GM19239 (cell line): ENCODE results near the gene MSI2.
"Not testable (repeated sequence)": the region's sequence is repeated elsewhere in the genome, so short reads cannot be mapped to it uniquely, and the experiment has no call there.

Experiments
- DNase-seq: peaks from one replicate; pipeline ENCODE4 v3.0.0; 2011; ENCODE audit warnings: low spot score; ENCODE audit not compliant: insufficient read length
- FAIRE-seq: peaks from 2 replicates; lab custom pipeline; 2011; peaks lifted over from hg19 to GRCh38; lab: Jason Lieb, UNC

The MSI2 gene

GRCh38 chr17:57286399-57287105, 30.2 kb downstream of the MSI2 start:
- FAIRE-seq = no peak
- DNase-seq = no peak

- DNase-seq (no peak), FAIRE-seq (no peak)
Observed at GRCh38 chr17:57288040-57288772, 31.9 kb downstream of the MSI2 start.

DNA sequence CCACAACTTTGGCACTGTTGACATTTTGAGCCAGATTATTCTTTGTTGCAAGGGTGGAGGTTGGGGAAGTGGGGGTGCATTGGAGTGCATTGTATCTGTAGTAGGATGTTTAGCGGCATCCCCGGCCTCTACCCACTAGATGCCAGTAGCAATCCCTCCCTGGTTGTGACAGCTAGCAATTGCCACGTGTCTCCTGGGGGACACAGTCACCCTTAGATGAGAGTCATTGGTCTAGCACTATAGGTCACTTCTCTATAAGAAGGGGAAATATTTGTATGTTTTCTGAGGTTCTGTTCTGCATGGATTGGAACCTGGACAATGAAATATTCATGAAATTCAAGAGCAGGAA, 32.4 kb downstream of the MSI2 start:
- no peak for FAIRE-seq
- no peak for DNase-seq

DNA sequence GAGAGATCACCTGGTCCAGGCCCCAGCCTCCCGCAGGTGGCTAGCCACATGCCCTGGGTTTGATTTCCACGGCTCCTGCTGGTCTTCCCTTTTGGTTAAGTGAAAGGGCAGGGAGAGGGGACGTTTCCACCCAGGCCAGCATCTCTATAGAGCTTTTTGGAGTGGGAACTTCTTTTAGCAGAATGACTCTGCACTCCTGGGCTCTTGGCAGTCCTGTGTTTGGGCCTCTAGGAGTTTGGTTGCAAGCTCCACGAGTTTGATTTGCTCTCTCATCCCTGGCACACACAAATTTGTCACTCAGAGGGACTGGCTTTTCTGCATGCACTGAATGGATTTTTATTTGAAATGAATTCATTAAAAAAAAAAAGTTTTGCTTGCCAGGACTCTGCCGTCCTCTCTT, 32.8 kb downstream of the MSI2 start:
- DNase-seq (no peak), FAIRE-seq (no peak)

GRCh38 chr17:57289613-57290012, 33.3 kb downstream of the MSI2 start:
- FAIRE-seq = no peak
- DNase-seq = no peak

GRCh38 chr17:57290981-57291380, 34.7 kb downstream of the MSI2 start:
- DNase-seq (no peak), FAIRE-seq (no peak)

DNA sequence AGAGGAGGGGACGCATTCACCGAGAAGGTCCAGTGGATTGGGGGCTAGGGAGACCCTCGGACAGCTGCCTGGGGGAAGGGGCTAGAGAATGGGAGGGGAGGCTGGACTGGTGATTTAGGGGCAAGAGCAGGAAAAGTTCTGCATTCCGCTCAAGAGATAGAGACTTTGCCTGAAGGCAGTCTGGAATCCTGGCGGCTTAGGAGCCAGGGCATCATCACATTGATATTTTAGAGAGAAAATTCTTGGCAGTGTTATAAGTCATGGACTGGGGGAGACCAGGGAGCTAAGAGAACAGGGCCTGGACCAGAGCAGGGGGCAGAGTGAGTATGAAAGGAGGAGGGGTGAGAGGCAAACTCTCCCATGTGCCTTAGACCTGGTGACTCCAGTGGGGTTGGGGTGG, 35.8 kb downstream of the MSI2 start:
- no peak for DNase-seq
- no peak for FAIRE-seq

GRCh38 chr17:57293077-57293476, 36.8 kb downstream of the MSI2 start:
- no peak for FAIRE-seq
- no peak for DNase-seq

DNA sequence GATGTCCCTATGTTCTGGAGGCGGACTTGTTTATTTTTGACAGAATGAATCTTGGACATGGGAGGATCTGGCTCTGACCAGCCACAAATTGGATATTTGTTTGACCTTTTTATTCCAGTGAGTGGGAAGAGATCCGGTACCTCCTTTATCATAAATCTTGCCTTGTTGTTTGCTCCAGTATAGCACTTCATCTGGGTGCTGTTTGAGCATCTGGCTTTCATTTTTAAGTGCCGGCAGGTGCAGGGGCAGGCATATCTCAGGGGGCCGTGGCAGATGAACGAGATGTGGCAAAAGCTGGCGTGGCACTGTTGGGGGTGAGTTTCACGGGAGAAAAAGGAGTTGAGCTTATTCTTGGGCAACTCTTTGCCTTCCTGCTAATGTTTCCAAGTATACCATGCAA, 37.8 kb downstream of the MSI2 start:
- DNase-seq = no peak
- FAIRE-seq = no peak

DNA sequence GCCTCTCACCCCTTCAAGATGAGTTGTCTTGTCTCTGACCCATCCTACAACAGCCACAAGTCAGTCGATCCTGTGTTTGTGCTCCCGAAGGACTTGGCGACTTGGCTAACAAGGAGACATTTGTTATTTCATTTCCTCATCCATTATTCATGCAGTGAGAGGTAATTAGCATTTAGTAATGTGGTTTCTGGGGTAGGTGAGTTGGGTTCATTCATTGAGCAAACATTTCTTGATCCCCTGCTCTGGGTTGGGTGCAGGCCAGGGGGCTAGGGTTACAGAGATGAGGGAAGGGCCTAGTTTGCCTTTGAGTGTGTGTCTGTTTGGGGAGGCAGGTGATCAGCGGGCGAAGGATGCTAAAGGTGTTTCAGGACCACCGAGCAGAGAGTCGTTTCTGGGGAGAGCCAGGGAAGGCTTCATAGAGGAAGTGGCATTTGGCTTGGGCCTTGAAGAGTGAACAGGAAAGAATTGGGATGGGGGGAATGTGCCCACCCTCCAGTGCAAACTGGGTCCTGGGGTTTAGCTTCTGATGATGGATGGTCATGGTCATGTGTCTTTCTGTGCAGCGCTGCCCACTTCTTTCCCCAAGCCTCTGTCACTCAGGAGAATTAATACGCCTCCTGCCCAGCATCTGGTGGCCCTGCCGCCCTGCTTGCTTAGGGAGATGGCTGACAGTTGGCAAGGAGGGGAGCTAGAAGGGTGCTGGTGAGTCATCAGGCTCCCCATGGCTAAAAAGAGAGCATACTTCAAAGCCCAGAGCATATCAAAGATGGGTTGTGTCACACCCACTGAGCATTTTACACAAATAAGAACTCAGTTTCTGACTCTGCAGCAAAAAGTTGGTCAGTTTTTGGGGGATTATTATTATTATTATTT, 38.5 kb downstream of the MSI2 start:
- FAIRE-seq (peak; percentile 18), DNase-seq (no peak)

DNA sequence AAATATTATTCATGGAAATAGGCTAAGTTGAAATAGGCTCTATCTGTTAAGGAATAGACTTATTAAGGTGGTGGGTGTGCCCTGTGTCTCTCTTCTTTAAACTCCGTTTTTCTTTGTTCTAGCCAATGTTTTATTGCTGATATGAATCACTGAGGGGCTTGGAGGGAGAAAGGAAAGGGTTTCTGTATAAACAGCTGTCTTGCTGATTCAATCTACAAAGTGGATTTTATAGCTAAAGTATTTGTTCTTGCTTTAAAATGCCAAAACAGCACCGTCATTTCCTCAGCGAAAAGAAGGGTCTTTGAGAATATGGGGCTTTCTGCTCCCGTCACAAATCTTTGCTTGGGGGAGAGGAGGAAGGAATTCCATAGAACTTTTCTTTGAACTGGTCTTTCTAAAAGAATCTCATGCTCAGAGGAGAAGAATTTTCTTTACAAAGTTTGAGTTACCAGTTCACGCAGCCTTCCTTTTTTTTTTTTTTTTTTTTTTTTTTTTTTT, 39.3 kb downstream of the MSI2 start:
- FAIRE-seq (no peak), DNase-seq (no peak)

DNA sequence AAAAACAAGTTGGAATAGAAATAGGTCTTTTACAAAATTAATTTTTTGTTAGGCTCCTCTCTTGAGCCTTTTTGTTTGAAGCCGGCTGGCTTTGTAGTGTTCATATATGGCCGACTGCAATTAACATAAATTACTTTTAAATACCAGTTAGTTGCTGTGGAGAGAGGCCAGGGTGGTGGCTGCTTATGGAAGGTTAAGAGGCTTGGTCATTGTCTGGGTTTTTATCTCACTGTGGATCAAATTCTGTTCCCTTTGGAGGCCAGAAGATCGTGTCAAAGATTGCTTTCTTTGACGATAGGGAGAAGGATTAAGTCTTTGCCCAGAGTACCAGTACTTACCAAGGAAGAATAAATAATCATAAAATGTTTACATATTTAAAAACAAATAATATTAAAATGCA, 39.9 kb downstream of the MSI2 start:
- FAIRE-seq = no peak
- no peak for DNase-seq

- no peak for FAIRE-seq
- DNase-seq = no peak
Observed at GRCh38 chr17:57299176-57299575, 42.9 kb downstream of the MSI2 start.

DNA sequence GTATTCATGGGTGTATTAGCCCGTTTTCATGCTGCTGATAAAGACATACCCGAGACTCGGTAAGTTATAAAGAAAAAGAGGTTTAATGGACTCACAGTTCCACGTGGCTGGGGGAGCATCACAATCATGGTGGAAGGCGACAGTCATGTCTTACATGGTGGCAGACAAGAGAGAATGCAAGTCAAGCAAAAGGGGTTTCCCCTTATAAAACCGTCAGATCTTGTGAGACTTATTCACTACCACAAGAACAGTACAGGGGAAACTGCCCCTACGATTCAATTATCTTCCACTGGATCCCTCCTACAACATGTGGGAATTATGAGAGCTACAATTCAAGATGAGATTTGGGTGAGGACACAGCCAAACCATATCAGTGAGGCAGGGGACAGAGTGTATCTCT, 44.3 kb downstream of the MSI2 start:
- not testable (repeated sequence) for FAIRE-seq, DNase-seq

- DNase-seq (no peak), FAIRE-seq (no peak)
Observed at GRCh38 chr17:57302690-57303465, 46.6 kb downstream of the MSI2 start.

DNA sequence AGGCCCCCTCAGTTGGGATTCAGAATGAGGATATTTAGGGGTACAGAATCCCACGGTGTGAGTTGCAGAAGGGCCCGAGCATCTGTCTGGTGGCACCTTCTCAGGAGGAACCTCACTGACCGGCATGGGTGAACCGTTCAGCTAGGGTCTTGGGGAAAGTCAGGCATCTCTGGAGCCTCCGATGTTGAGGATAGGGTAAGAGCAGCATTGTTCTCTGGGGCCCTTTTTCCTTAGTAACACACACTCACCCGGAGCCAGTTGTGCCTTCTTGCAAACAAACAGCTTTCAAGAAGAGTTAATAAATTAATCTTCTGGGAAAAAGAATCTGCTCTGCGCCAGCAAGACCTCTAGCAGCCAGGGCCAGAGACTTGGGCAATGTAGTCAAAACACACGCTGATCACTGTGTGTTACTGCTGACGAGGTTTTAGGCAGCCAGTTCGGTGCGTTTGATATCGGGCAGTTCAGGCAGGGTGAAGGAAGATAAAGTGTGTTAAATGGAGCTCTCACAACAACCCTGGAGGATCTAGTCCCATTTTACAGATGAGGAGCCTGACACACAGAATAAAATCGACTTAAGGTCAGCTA, 48.9 kb downstream of the MSI2 start:
- FAIRE-seq (no peak), DNase-seq (no peak)

DNA sequence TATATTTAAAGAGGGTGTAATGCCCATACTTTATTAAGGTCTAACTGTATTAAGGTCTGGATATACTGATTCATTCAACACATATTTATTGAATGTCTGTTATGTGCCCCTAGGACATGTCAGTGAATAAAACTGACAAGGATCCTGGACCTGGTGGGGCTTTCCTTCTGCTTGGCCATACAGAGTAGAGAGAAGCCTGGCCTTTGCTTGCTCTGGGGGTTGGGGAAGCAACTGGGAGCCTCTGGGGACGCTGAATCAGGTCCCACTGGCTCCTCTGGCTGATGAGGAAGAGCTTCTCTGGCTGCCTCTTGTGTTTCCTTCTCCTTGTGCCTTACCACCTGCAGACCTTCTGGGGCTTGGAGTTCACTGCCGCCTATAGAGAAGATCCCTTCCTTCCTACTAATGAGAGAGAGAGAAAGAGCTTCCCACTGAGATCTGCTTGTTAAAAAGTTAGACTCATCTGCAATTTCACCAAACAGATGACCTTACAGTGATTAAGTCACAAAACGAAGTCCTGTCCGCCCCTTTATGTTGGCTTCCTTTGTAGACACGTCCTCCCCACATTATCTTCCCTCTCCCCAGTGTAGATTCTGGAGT, 49.7 kb downstream of the MSI2 start:
- DNase-seq = no peak
- no peak for FAIRE-seq

- DNase-seq (no peak), FAIRE-seq (no peak)
Observed at GRCh38 chr17:57308543-57309186, 52.3 kb downstream of the MSI2 start.

- DNase-seq (no peak), FAIRE-seq (no peak)
Observed at GRCh38 chr17:57309479-57309878, 53.2 kb downstream of the MSI2 start.
